GM19043 (cell line): ENCODE results near the gene EXOSC5.
"Not testable (repeated sequence)": the region's sequence is repeated elsewhere in the genome, so short reads cannot be mapped to it uniquely, and the experiment has no call there.

Experiments
- ATAC-seq: cut with Tn5 transposase; IDR thresholded peaks from one replicate; pipeline ENCODE4 v1.9.1; 2021; ENCODE audit warnings: low read depth; ENCODE audit not compliant: unreplicated experiment

EXOSC5 gene

GRCh38 chr19:41352279-41352608, 44.9 kb downstream of the EXOSC5 start:
- ATAC-seq = no peak

- ATAC-seq = no peak
These were observed 45.6 kb downstream of the EXOSC5 start for GRCh38 chr19:41351339-41352245.

- no peak for ATAC-seq
These were observed 46.3 kb downstream of the EXOSC5 start for GRCh38 chr19:41350735-41351338.

GRCh38 chr19:41346916-41347315, 50.2 kb downstream of the EXOSC5 start:
- not testable (repeated sequence) for ATAC-seq

- no peak for ATAC-seq
These were observed 53.0 kb downstream of the EXOSC5 start for GRCh38 chr19:41344162-41344561.

- no peak for ATAC-seq
These were observed 55.3 kb downstream of the EXOSC5 start for GRCh38 chr19:41341669-41342490.

GRCh38 chr19:41339936-41340335, 57.2 kb downstream of the EXOSC5 start:
- no peak for ATAC-seq
